GM06990 (cell line): ENCODE measurements around the gene RPS17.
A peak's percentile ranks its signal among the peaks of the same experiment; 100 is the strongest.

ENCODE experiments used
- DNase-seq: peaks from one replicate; pipeline ENCODE4 v3.0.0-alpha.2; 2011; ENCODE audit not compliant: insufficient read length; ENCODE audit errors: extremely low read depth
- H3K27me3 ChIP-seq: replicated peaks from 2 replicates; pipeline ENCODE4 v1.6.0; 2011; ENCODE audit warnings: low read length; ENCODE audit not compliant: control insufficient read depth, insufficient read depth
- H3K36me3 ChIP-seq: 2 replicates; pipeline ENCODE4 v1.5.1; 2011; ENCODE audit warnings: low read length; ENCODE audit not compliant: control insufficient read depth, insufficient read depth
- H3K4me3 ChIP-seq: replicated peaks from 2 replicates; pipeline ENCODE4 v1.5.1; 2011; ENCODE audit warnings: low read depth, mild to moderate bottlenecking, control low read depth, low read length
- TF ChIP-seq, protein P1 (sequence below): IDR thresholded peaks from 2 replicates; pipeline ENCODE4 v1.5.1; 2011; ENCODE audit warnings: low read length, control low read depth, mild to moderate bottlenecking, inconsistent platforms; ENCODE audit not compliant: insufficient read depth, poor library complexity, severe bottlenecking

The RPS17 gene

DNA sequence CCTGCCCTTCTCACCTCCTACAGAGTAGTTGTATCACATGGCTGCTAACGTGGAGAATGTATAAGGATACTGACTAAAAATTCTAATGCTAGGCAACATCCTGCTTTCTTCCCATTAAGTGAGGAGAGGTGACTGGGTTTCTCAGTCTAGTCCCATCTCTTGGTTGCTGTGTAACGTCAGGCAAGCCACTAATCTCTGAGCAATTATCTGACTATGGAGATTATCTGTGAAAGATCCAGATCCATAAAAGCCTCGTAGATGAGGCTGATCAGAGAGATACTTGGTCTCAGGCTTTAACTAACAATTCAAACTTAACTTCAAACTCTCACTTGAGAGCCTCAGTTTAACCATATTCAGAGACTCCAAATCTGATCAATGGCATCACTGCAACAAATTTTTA, 4.7 kb upstream of the RPS17 start:
- Histone ChIP-seq H3K4me3 (no peak overlapping the region), H3K27me3 (no peaks in the 10 kb centered on the region), H3K36me3 (no peaks in the 10 kb centered on the region)
- no peak for DNase-seq
- TF ChIP-seq, protein P1, sequence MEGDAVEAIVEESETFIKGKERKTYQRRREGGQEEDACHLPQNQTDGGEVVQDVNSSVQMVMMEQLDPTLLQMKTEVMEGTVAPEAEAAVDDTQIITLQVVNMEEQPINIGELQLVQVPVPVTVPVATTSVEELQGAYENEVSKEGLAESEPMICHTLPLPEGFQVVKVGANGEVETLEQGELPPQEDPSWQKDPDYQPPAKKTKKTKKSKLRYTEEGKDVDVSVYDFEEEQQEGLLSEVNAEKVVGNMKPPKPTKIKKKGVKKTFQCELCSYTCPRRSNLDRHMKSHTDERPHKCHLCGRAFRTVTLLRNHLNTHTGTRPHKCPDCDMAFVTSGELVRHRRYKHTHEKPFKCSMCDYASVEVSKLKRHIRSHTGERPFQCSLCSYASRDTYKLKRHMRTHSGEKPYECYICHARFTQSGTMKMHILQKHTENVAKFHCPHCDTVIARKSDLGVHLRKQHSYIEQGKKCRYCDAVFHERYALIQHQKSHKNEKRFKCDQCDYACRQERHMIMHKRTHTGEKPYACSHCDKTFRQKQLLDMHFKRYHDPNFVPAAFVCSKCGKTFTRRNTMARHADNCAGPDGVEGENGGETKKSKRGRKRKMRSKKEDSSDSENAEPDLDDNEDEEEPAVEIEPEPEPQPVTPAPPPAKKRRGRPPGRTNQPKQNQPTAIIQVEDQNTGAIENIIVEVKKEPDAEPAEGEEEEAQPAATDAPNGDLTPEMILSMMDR, result no peak

DNA sequence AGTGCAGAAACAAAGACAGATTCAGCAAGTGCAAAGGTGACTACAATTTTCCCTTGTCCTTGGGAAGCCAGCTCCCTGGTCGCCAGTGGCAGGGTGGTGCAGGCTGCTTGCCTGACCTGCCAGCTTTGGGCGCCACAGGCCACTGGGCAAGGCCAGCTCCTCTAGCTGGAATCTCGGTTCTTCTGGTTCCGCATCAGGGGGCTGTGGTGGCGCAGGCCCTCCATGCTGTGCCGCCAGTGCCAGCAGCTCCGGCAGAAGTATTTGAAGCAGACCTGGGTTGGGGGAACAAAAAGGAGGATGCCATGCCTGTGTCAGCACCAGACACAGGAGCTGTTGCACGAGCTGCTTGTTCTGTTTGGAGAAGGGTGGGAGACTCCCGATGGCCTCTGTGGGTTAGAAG, 4.2 kb upstream of the RPS17 start:
- H3K36me3 ChIP-seq, result no peaks in the 10 kb centered on the region
- TF ChIP-seq, protein P1, result no peak
- no peaks in the 10 kb centered on the region for H3K27me3 ChIP-seq
- H3K4me3 ChIP-seq, result no peak overlapping the region
- no peak for DNase-seq

GRCh38 chr15:82543160-82543559, 2.9 kb upstream of the RPS17 start:
- no peak overlapping the region for H3K4me3 ChIP-seq
- TF ChIP-seq, protein P1, result no peak
- H3K36me3 ChIP-seq, result peaks cover 6% of the 10 kb centered on the region
- DNase-seq, result no peak
- no peaks in the 10 kb centered on the region for H3K27me3 ChIP-seq

DNA sequence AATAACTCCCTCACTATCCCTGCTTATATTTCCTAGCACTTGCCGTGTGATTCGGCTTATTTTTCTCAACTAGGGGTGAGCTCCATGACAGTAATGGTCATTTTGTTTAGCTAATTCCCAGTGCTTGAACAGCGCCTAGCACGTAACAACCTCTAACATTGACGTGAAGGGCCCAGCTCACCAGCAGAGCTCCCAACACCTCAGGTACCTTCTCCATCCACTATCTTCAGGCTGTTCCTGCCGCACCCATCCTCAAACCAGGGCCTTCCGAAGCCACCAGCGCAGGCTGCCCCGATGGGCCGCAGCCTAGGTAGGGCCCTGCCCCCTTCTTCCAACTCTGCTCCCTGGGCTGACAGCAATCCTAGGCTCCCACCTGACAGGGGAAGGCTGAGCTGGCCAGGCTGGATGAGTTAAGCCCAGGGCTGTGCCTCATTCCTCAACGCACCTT, 751 bp upstream of the RPS17 start:
- TF ChIP-seq, protein P1, result no peak
- peaks cover 24% of the 10 kb centered on the region for H3K36me3 ChIP-seq
- no peak for DNase-seq
- H3K27me3 ChIP-seq, result no peaks in the 10 kb centered on the region
- peak overlapping the region; percentile 73 for H3K4me3 ChIP-seq

DNA sequence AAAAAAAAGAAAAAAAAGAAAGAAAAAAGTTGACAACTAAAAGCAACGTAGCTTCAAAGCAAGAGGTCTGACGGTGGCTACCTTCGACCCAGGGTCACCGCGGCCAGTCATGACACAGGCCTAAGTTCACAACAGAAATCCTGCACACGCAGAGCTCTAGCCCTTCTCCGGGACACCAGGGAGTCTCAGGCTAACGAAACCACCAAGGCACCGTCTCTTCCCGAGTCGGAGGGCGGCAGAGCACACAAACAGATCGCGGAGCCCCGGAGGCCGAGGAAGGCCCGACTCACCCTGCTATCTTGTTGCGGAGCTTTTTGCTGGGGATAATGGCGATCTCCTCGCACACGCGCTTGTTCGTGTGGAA, 584 bp downstream of the RPS17 start:
- H3K4me3 ChIP-seq, result peak overlapping the region; percentile 73
- no peak for DNase-seq
- TF ChIP-seq, protein P1, result no peak
- H3K36me3 ChIP-seq, result peaks cover 28% of the 10 kb centered on the region
- H3K27me3 ChIP-seq, result no peaks in the 10 kb centered on the region
